HepG2 (cell line): ENCODE measurements around the gene NCOR2. TPM values are rescaled to one million over a fixed set of nuclear protein-coding genes. Genes with fewer than 3 reads are reported as not detected.

Source experiments
- ARNT2 ChIP-seq: sonication (generic); formaldehyde crosslinking; IDR thresholded peaks from 2 replicates; pipeline ENCODE4 v1.8.0; 2022; ENCODE audit warnings: mild to moderate bottlenecking, low read depth, missing genetic modification reagents, moderate library complexity
- GABPB1 ChIP-seq: IDR thresholded peaks from 2 replicates; pipeline ENCODE4 v1.6.1; 2016; ENCODE audit warnings: mild to moderate bottlenecking, missing genetic modification reagents, moderate library complexity, missing compliant biosample characterization
- KDM5B ChIP-seq: sonication (generic); formaldehyde crosslinking; IDR thresholded peaks from 2 replicates; pipeline ENCODE4 v1.4.0; 2020; ENCODE audit warnings: missing genetic modification reagents, mild to moderate bottlenecking, borderline replicate concordance
- KMT2A ChIP-seq: sonication (generic); formaldehyde crosslinking; IDR thresholded peaks from 2 replicates; pipeline ENCODE4 v1.4.0; 2020; ENCODE audit warnings: missing genetic modification reagents
- KMT2B ChIP-seq: IDR thresholded peaks from 2 replicates; pipeline ENCODE4 v1.6.1; 2016; ENCODE audit warnings: missing genetic modification reagents, missing compliant biosample characterization
- MEIS2 ChIP-seq: sonication (generic); formaldehyde crosslinking; IDR thresholded peaks from 2 replicates; pipeline ENCODE4 v1.9.0; 2021; ENCODE audit warnings: mild to moderate bottlenecking, missing genetic modification reagents
- PAF1 ChIP-seq: IDR thresholded peaks from 2 replicates; pipeline ENCODE4 v1.6.1; 2016; ENCODE audit warnings: missing genetic modification reagents, missing compliant biosample characterization
- PHB2 ChIP-seq: fragments of 450-650 bp; IDR thresholded peaks from 2 replicates; pipeline ENCODE4 v1.6.1; 2018; ENCODE audit not compliant: partially characterized antibody
- POGZ ChIP-seq: sonication (generic); formaldehyde crosslinking; IDR thresholded peaks from 2 replicates; pipeline ENCODE4 v1.4.0; 2020; ENCODE audit warnings: mild to moderate bottlenecking, missing genetic modification reagents
- SRSF9 ChIP-seq: fragments of 200-400 bp; formaldehyde crosslinking; IDR thresholded peaks from 2 replicates; pipeline ENCODE4 v1.6.1; 2018; ENCODE audit warnings: borderline replicate concordance, mild to moderate bottlenecking, low read depth, low read length; ENCODE audit not compliant: insufficient read depth, poor library complexity, severe bottlenecking
- TSC22D2 ChIP-seq: sonication (generic); formaldehyde crosslinking; IDR thresholded peaks from 2 replicates; pipeline ENCODE4 v1.5.1; 2020; ENCODE audit warnings: missing genetic modification reagents, mild to moderate bottlenecking, borderline replicate concordance
- ZFX ChIP-seq: sonication (generic); formaldehyde crosslinking; IDR thresholded peaks from 2 replicates; pipeline ENCODE4 v1.4.0; 2020; ENCODE audit warnings: mild to moderate bottlenecking, low read depth, missing genetic modification reagents, moderate library complexity
- ZNF124 ChIP-seq: sonication (generic); formaldehyde crosslinking; IDR thresholded peaks from 2 replicates; pipeline ENCODE4 v1.4.0; 2020; ENCODE audit warnings: missing genetic modification reagents
- ZNF17 ChIP-seq: sonication (generic); formaldehyde crosslinking; IDR thresholded peaks from 2 replicates; pipeline ENCODE4 v1.5.0; 2020; ENCODE audit warnings: mild to moderate bottlenecking, missing genetic modification reagents
- ZNF225 ChIP-seq: sonication (generic); formaldehyde crosslinking; IDR thresholded peaks from 2 replicates; pipeline ENCODE4 v1.4.0; 2020; ENCODE audit warnings: mild to moderate bottlenecking, missing genetic modification reagents
- ZNF446 ChIP-seq: sonication (generic); formaldehyde crosslinking; IDR thresholded peaks from 2 replicates; pipeline ENCODE4 v1.5.0; 2020; ENCODE audit warnings: mild to moderate bottlenecking, missing genetic modification reagents
- polyA plus RNA-seq, 8 experiments: library from polyadenylated mRNA; depleted of rRNA in 3 of 8; stranded (reverse) in 7 of 8; unstranded in 1 of 8; fragments of >200 nt; fragmentation: Illumina TruSeq in 4 of 8; extraction: Trizol in 4 of 8; gene quantifications; 2 replicates each; pipeline versions ENCODE4 v1.2.1 to v1.2.3, GENCODE V29; 2011 to 2016; ENCODE audit warnings: low read depth in 4 of 8, missing spikeins in 1 of 8, mixed read lengths in 1 of 8; ENCODE audit not compliant: insufficient read depth in 1 of 8
- total RNA-seq, 5 experiments: library from RNA; depleted of rRNA; stranded (reverse); fragments of >200 nt; fragmentation: Illumina TruSeq; extraction: Trizol; gene quantifications; 2 replicates each; pipeline ENCODE4 v1.2.3, GENCODE V29; 2016; ENCODE audit warnings: low read depth in 1 of 5
- TF ChIP-seq, protein P1 (sequence below): sonication (generic); formaldehyde crosslinking; IDR thresholded peaks from 2 replicates; pipeline ENCODE4 v1.4.0; 2020; ENCODE audit warnings: low read depth, missing genetic modification reagents
- TF ChIP-seq, protein P2 (sequence below): sonication (generic); formaldehyde crosslinking; IDR thresholded peaks from 2 replicates; pipeline ENCODE4 v1.5.1; 2020; ENCODE audit warnings: mild to moderate bottlenecking, missing genetic modification reagents, moderate library complexity

Gene NCOR2
- total and polyA plus RNA-seq, 2 of the 13 experiments (the other 11 are each of a cell fraction or from before 2014, with no cell fraction given) = 4.5 to 5.7 TPM

DNA sequence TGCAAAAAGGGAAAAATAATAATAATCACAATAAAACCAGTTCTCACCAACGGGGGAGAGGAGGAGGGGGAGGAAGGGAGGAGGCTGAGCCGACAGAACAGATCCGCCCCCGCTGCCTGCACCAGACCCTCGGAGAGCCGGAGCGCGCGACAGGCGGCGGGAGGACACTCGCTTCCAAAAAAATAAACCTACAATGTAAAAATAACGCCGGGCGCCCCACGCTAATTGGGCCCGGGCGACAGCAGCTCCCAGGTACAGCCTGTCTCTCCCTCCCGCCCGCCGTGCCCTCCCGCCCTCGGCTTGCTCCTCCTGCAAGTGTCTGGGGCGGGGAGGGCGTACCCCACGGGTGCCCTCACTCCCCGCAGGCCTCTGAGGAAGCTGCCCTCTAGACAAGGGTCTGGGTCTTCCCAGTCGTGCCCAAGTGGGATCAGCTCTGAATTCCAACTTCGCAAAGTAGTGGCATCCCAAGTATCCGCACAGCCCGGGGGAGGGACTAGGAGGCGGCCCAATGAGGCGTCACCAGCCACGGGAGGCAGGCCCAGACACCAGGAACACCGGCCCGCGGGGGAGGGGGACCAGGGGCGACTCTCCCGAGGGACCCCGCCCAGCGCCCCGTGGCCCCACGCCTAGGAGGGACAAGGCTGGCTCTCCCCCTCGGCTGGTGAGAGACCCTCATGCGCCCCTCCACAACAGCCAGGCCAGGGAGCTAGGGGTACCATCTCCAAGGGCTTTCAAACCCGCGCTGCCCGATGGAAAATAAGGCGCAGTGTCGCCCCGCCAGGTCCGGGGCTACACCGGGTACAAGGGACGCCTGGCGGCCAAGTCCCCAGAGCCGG is 1.0 kb downstream of the NCOR2 start (continued):
- TF ChIP-seq ZNF124 (no peak), GABPB1 (CRISPR knock-in tag) (peak; percentile 46; the same call in 1 of the 2 replicates), PAF1 (CRISPR knock-in tag) (no peak), MEIS2 (no peak), ZNF225 (CRISPR knock-in tag) (0 out of 2 replicates have a peak, but pooled peaks have one; percentile 18), ZNF17 (CRISPR knock-in tag) (no peak), ZNF446 (CRISPR knock-in tag) (no peak), SRSF9 (no peak), PHB2 (no peak), ARNT2 (CRISPR knock-in tag) (no peak), POGZ (peak; percentile 34; the same call in 1 of the 2 replicates), KMT2B (CRISPR knock-in tag) (peak; percentile 29; the same call in 1 of the 2 replicates), TSC22D2 (peak; percentile 54; the same call in 1 of the 2 replicates), KMT2A (CRISPR knock-in tag) (peak; percentile 65), KDM5B (CRISPR knock-in tag) (peak; percentile 54), ZFX (CRISPR knock-in tag) (peak; percentile 57)
- TF ChIP-seq, protein P1, sequence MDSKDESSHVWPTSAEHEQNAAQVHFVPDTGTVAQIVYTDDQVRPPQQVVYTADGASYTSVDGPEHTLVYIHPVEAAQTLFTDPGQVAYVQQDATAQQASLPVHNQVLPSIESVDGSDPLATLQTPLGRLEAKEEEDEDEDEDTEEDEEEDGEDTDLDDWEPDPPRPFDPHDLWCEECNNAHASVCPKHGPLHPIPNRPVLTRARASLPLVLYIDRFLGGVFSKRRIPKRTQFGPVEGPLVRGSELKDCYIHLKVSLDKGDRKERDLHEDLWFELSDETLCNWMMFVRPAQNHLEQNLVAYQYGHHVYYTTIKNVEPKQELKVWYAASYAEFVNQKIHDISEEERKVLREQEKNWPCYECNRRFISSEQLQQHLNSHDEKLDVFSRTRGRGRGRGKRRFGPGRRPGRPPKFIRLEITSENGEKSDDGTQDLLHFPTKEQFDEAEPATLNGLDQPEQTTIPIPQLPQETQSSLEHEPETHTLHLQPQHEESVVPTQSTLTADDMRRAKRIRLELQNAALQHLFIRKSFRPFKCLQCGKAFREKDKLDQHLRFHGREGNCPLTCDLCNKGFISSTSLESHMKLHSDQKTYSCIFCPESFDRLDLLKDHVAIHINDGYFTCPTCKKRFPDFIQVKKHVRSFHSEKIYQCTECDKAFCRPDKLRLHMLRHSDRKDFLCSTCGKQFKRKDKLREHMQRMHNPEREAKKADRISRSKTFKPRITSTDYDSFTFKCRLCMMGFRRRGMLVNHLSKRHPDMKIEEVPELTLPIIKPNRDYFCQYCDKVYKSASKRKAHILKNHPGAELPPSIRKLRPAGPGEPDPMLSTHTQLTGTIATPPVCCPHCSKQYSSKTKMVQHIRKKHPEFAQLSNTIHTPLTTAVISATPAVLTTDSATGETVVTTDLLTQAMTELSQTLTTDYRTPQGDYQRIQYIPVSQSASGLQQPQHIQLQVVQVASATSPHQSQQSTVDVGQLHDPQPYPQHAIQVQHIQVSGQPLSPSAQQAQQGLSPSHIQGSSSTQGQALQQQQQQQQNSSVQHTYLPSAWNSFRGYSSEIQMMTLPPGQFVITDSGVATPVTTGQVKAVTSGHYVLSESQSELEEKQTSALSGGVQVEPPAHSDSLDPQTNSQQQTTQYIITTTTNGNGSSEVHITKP (CRISPR knock-in tag) = peak; percentile 41; the same call in 1 of the 2 replicates
- TF ChIP-seq, protein P2, sequence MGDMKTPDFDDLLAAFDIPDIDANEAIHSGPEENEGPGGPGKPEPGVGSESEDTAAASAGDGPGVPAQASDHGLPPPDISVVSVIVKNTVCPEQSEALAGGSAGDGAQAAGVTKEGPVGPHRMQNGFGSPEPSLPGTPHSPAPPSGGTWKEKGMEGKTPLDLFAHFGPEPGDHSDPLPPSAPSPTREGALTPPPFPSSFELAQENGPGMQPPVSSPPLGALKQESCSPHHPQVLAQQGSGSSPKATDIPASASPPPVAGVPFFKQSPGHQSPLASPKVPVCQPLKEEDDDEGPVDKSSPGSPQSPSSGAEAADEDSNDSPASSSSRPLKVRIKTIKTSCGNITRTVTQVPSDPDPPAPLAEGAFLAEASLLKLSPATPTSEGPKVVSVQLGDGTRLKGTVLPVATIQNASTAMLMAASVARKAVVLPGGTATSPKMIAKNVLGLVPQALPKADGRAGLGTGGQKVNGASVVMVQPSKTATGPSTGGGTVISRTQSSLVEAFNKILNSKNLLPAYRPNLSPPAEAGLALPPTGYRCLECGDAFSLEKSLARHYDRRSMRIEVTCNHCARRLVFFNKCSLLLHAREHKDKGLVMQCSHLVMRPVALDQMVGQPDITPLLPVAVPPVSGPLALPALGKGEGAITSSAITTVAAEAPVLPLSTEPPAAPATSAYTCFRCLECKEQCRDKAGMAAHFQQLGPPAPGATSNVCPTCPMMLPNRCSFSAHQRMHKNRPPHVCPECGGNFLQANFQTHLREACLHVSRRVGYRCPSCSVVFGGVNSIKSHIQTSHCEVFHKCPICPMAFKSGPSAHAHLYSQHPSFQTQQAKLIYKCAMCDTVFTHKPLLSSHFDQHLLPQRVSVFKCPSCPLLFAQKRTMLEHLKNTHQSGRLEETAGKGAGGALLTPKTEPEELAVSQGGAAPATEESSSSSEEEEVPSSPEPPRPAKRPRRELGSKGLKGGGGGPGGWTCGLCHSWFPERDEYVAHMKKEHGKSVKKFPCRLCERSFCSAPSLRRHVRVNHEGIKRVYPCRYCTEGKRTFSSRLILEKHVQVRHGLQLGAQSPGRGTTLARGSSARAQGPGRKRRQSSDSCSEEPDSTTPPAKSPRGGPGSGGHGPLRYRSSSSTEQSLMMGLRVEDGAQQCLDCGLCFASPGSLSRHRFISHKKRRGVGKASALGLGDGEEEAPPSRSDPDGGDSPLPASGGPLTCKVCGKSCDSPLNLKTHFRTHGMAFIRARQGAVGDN (CRISPR knock-in tag) = peak; percentile 62
